ENCODE measurements around the gene COL4A3. TPM values are rescaled to one million over a fixed set of nuclear protein-coding genes. Genes with fewer than 3 reads are reported as not detected.
A peak's percentile ranks its signal among the peaks of the same experiment; 100 is the strongest.

The COL4A3 gene
- total RNA-seq, result not detected

GRCh38 chr2:227163998-227164762 lies at the start of gene COL4A3, which contains the start of gene COL4A4:
Gene COL4A3, plus strand, starts transcription at chr2:227164624. Its CDS starts 103 bp downstream, at chr2:227164727.
Gene COL4A4, minus strand, starts transcription at chr2:227164205. Its CDS starts 16,722 bp downstream, at chr2:227147483.
- peaks cover 6 to 7% of the 10 kb centered on the region in 2 donors for H3K9me3 Mint-ChIP-seq
- peaks cover 0 to 15% of the 10 kb centered on the region in 2 donors for H3K36me3 Mint-ChIP-seq
- ATAC-seq, result peak in 1 of 2 donors; percentile 65

GRCh38 chr2:227115761-227116160 lies 48.7 kb upstream of the COL4A3 start:
- Mint-ChIP-seq H3K9me3 (no peaks in the 10 kb centered on the region), H3K36me3 (no peaks in the 10 kb centered on the region), H3K27ac (no peak overlapping the region)
- no peak for DNase-seq (ENCODE audit: low spot score in 2 of 2)
- ATAC-seq, result no peak

More at GRCh38 chr2:227163998-227164762, at the start of gene COL4A3, which contains the start of gene COL4A4:
- peak in 1 of 2 donors; percentile 25 for DNase-seq (ENCODE audit: low spot score in 2 of 2)
- no peak within 1 kb of the TSS for H3K27ac Mint-ChIP-seq

- Mint-ChIP-seq H3K9me3 (no peaks in the 10 kb centered on the region), H3K27ac (no peak overlapping the region), H3K36me3 (no peaks in the 10 kb centered on the region)
- DNase-seq (ENCODE audit: low spot score in 2 of 2), result no peak
- peak in 1 of 2 donors; percentile 78 for ATAC-seq
These were observed 47.4 kb upstream of the COL4A3 start for GRCh38 chr2:227117027-227117426.

- ATAC-seq, result no peak
These were observed 46.6 kb upstream of the COL4A3 start for GRCh38 chr2:227117852-227118251.

GRCh38 chr2:227118353-227118752 lies 46.1 kb upstream of the COL4A3 start:
- ATAC-seq (no peak), DNase-seq (ENCODE audit: low spot score in 2 of 2) (no peak)
- no peaks in the 10 kb centered on the region for H3K9me3 Mint-ChIP-seq
- no peak overlapping the region for H3K27ac Mint-ChIP-seq
- H3K36me3 Mint-ChIP-seq, result no peaks in the 10 kb centered on the region

More at GRCh38 chr2:227117852-227118251, 46.6 kb upstream of the COL4A3 start:
- no peak for DNase-seq (ENCODE audit: low spot score in 2 of 2)
- no peak overlapping the region for H3K27ac Mint-ChIP-seq
- H3K36me3 Mint-ChIP-seq, result no peaks in the 10 kb centered on the region
- no peaks in the 10 kb centered on the region for H3K9me3 Mint-ChIP-seq

GRCh38 chr2:227123697-227124096 lies 40.7 kb upstream of the COL4A3 start:
- Mint-ChIP-seq H3K36me3 (no peaks in the 10 kb centered on the region), H3K9me3 (no peaks in the 10 kb centered on the region), H3K27ac (no peak overlapping the region)
- ATAC-seq (no peak), DNase-seq (ENCODE audit: low spot score in 2 of 2) (no peak)

GRCh38 chr2:227124811-227125210 lies 39.6 kb upstream of the COL4A3 start:
- H3K27ac Mint-ChIP-seq, result no peak overlapping the region
- ATAC-seq, result no peak
- H3K9me3 Mint-ChIP-seq, result no peaks in the 10 kb centered on the region
- no peaks in the 10 kb centered on the region for H3K36me3 Mint-ChIP-seq
- no peak for DNase-seq (ENCODE audit: low spot score in 2 of 2)

- ATAC-seq, result no peak
- no peaks in the 10 kb centered on the region for H3K9me3 Mint-ChIP-seq
- no peak overlapping the region for H3K27ac Mint-ChIP-seq
- no peaks in the 10 kb centered on the region for H3K36me3 Mint-ChIP-seq
- no peak for DNase-seq (ENCODE audit: low spot score in 2 of 2)
These were observed 38.9 kb upstream of the COL4A3 start for GRCh38 chr2:227125506-227125905.

- ATAC-seq (no peak), DNase-seq (ENCODE audit: low spot score in 2 of 2) (no peak)
- Mint-ChIP-seq H3K36me3 (no peaks in the 10 kb centered on the region), H3K9me3 (no peaks in the 10 kb centered on the region), H3K27ac (no peak overlapping the region)
These were observed 37.2 kb upstream of the COL4A3 start for GRCh38 chr2:227127201-227127600.

GRCh38 chr2:227130636-227131035 lies 33.8 kb upstream of the COL4A3 start:
- Mint-ChIP-seq H3K9me3 (no peaks in the 10 kb centered on the region), H3K36me3 (no peaks in the 10 kb centered on the region)
- no peak for DNase-seq (ENCODE audit: low spot score in 2 of 2)

GRCh38 chr2:227132986-227133385 lies 31.4 kb upstream of the COL4A3 start:
- H3K36me3 Mint-ChIP-seq, result no peaks in the 10 kb centered on the region
- ATAC-seq, result no peak
- H3K27ac Mint-ChIP-seq, result no peak overlapping the region
- no peak for DNase-seq (ENCODE audit: low spot score in 2 of 2)
- no peaks in the 10 kb centered on the region for H3K9me3 Mint-ChIP-seq

More at GRCh38 chr2:227130636-227131035, 33.8 kb upstream of the COL4A3 start:
- ATAC-seq, result no peak
- H3K27ac Mint-ChIP-seq, result no peak overlapping the region

GRCh38 chr2:227134591-227134990 lies 29.8 kb upstream of the COL4A3 start:
- H3K9me3 Mint-ChIP-seq, result no peaks in the 10 kb centered on the region
- no peaks in the 10 kb centered on the region for H3K36me3 Mint-ChIP-seq
- no peak overlapping the region for H3K27ac Mint-ChIP-seq
- no peak for ATAC-seq
- DNase-seq (ENCODE audit: low spot score in 2 of 2), result no peak

- DNase-seq (ENCODE audit: low spot score in 2 of 2) (no peak), ATAC-seq (no peak)
- no peak overlapping the region for H3K27ac Mint-ChIP-seq
- H3K9me3 Mint-ChIP-seq, result no peaks in the 10 kb centered on the region
- no peaks in the 10 kb centered on the region for H3K36me3 Mint-ChIP-seq
These were observed 23.1 kb upstream of the COL4A3 start for GRCh38 chr2:227141301-227141700.

GRCh38 chr2:227143895-227144294 lies 20.5 kb upstream of the COL4A3 start:
- ATAC-seq, result no peak
- no peaks in the 10 kb centered on the region for H3K36me3 Mint-ChIP-seq
- DNase-seq (ENCODE audit: low spot score in 2 of 2), result no peak
- H3K27ac Mint-ChIP-seq, result no peak overlapping the region
- H3K9me3 Mint-ChIP-seq, result peaks cover 0 to 4% of the 10 kb centered on the region in 2 donors

- Mint-ChIP-seq H3K27ac (no peak overlapping the region), H3K9me3 (peaks cover 0 to 4% of the 10 kb centered on the region in 2 donors), H3K36me3 (no peaks in the 10 kb centered on the region)
- ATAC-seq, result no peak
- no peak for DNase-seq (ENCODE audit: low spot score in 2 of 2)
These were observed 18.0 kb upstream of the COL4A3 start for GRCh38 chr2:227146456-227146855.

- DNase-seq (ENCODE audit: low spot score in 2 of 2), result no peak
- peaks cover 0 to 4% of the 10 kb centered on the region in 2 donors for H3K9me3 Mint-ChIP-seq
- H3K36me3 Mint-ChIP-seq, result no peaks in the 10 kb centered on the region
- no peak overlapping the region for H3K27ac Mint-ChIP-seq
- ATAC-seq, result no peak
These were observed 17.4 kb upstream of the COL4A3 start for GRCh38 chr2:227147023-227147422.

GRCh38 chr2:227148106-227148505 lies 16.3 kb upstream of the COL4A3 start:
- ATAC-seq, result no peak
- H3K36me3 Mint-ChIP-seq, result no peaks in the 10 kb centered on the region
- no peak overlapping the region for H3K27ac Mint-ChIP-seq
- peaks cover 0 to 4% of the 10 kb centered on the region in 2 donors for H3K9me3 Mint-ChIP-seq
- no peak for DNase-seq (ENCODE audit: low spot score in 2 of 2)
